Vagina (tissue), 2 donors: Measurements from ENCODE around the gene SPEG. TPM values are rescaled to one million over a fixed set of nuclear protein-coding genes. Genes with fewer than 3 reads are reported as not detected.
A peak's percentile ranks its signal among the peaks of the same experiment; 100 is the strongest.

Experiments used
- DNase-seq, 2 donors: peaks; one replicate each; pipeline ENCODE4 v3.0.0-alpha.2; 2017; ENCODE audit errors: extremely low spot score in 2 of 2
- H3K27ac ChIP-seq: fragments of 200-600 bp; sonication (generic); one replicate; pipeline ENCODE4 v1.5.1; 2019
- H3K27me3 ChIP-seq: fragments of 200-600 bp; sonication (generic); one replicate; pipeline ENCODE4 v1.5.1; 2019
- H3K36me3 ChIP-seq, 2 donors: fragments of 200-600 bp; sonication (generic); one replicate each; pipeline ENCODE4 v1.5.1; 2017 to 2019
- H3K4me1 ChIP-seq: fragments of 200-600 bp; sonication (generic); one replicate; pipeline ENCODE4 v1.5.1; 2019
- H3K4me3 ChIP-seq, 2 donors: fragments of 200-600 bp; sonication (generic); 1 replicate in 1 of 2; 2 replicates in 1 of 2; pipeline ENCODE4 v1.5.1; 2016 to 2019
- H3K9me3 ChIP-seq: fragments of 200-600 bp; sonication (generic); one replicate; pipeline ENCODE4 v1.5.1; 2019
- CTCF ChIP-seq, 3 experiments: fragments of 450-650 bp in 2 of 3; fragments of 200-600 bp in 1 of 3; sonication (generic) in 1 of 3; IDR thresholded peaks; one replicate each; pipeline ENCODE4 v1.5.1; 2017 to 2019; ENCODE audit warnings: antibody characterized with exemption in 3 of 3, mild to moderate bottlenecking in 2 of 3, moderate library complexity in 2 of 3
- POLR2A ChIP-seq, 2 donors: fragments of 450-650 bp; IDR thresholded peaks; one replicate each; pipeline ENCODE4 v1.6.1; 2017; ENCODE audit warnings: antibody characterized with exemption in 2 of 2, mild to moderate bottlenecking in 2 of 2, moderate library complexity in 2 of 2
- POLR2AphosphoS5 ChIP-seq, 2 donors: sonication (generic); formaldehyde crosslinking; IDR thresholded peaks; one replicate each; pipeline ENCODE4 v1.9.0; 2017; ENCODE audit warnings: antibody characterized with exemption in 2 of 2, mild to moderate bottlenecking in 2 of 2, low read depth in 1 of 2; ENCODE audit not compliant: insufficient read depth in 1 of 2
- intact Hi-C: fragments of 100-400 bp; cut with DNase I; formaldehyde crosslinking; loops from one replicate; pipeline ENCODE4 v1.15.1; 2023
- total RNA-seq: library from RNA; depleted of rRNA; stranded (reverse); fragments of >200 nt; gene quantifications from one replicate; pipeline ENCODE4 v1.2.3, GENCODE V29; 2016

The SPEG gene
- total RNA-seq, 1 donor from 2014 or later = 28.2 TPM

GRCh38 chr2:219408631-219409030, 26.0 kb upstream of the SPEG start:
- peak overlapping the region; percentile 66 for H3K27ac ChIP-seq

GRCh38 chr2:219409619-219410018, 25.0 kb upstream of the SPEG start:
- H3K36me3 ChIP-seq = no peaks in the 10 kb centered on the region
- H3K27me3 ChIP-seq = no peaks in the 10 kb centered on the region
- TF ChIP-seq POLR2AphosphoS5 (IDR thresholded peaks at IDR 0.05; ENCODE audit: insufficient read depth in 1 of 2, low read depth in 1 of 2) = no peak
- intact Hi-C loops = no loop called here
- peak in 1 of 2 donors; percentile 95 for DNase-seq
- no peak overlapping the region for H3K4me3 ChIP-seq
- peak overlapping the region; percentile 66 for H3K27ac ChIP-seq
- H3K9me3 ChIP-seq = no peaks in the 10 kb centered on the region
- H3K4me1 ChIP-seq = no peaks in the 10 kb centered on the region

More at GRCh38 chr2:219408631-219409030, 26.0 kb upstream of the SPEG start:
- DNase-seq = no peak
- H3K9me3 ChIP-seq = no peaks in the 10 kb centered on the region
- H3K27me3 ChIP-seq = no peaks in the 10 kb centered on the region
- H3K4me3 ChIP-seq = no peak overlapping the region
- no peaks in the 10 kb centered on the region for H3K4me1 ChIP-seq
- H3K36me3 ChIP-seq = no peaks in the 10 kb centered on the region
- TF ChIP-seq POLR2A (IDR thresholded peaks at IDR 0.05) = no peak
- peak in 1 of 2 donors; percentile 54 for TF ChIP-seq POLR2AphosphoS5 (IDR thresholded peaks at IDR 0.05; ENCODE audit: insufficient read depth in 1 of 2, low read depth in 1 of 2)
- intact Hi-C loops = no loop called here

GRCh38 chr2:219410390-219410789, 24.3 kb upstream of the SPEG start:
- no peak for DNase-seq
- H3K9me3 ChIP-seq = no peaks in the 10 kb centered on the region
- no peak overlapping the region for H3K27ac ChIP-seq
- H3K4me1 ChIP-seq = no peaks in the 10 kb centered on the region
- intact Hi-C loops = no loop called here
- H3K36me3 ChIP-seq = no peaks in the 10 kb centered on the region
- TF ChIP-seq CTCF (IDR thresholded peaks at IDR 0.05) (no peak), POLR2AphosphoS5 (IDR thresholded peaks at IDR 0.05; ENCODE audit: insufficient read depth in 1 of 2, low read depth in 1 of 2) (no peak)
- no peak overlapping the region for H3K4me3 ChIP-seq
- no peaks in the 10 kb centered on the region for H3K27me3 ChIP-seq

DNA sequence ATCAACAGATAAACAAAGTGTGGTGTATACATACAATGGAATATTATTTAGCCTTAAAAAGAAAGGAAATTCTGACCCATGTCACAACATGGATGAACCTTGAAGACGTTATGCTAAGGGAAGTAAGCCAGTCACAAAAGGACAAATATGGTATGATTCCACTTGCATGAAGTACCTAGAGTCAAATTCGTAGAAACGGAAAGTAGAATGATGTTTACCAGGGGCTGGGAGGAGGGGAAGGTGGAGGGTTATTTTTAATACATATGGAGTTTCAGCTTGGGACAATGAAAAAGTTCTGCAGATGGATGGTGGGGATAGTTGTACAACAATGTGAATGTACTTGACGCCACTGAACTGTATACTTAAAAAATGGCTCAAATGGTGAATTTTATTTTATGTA, 19.8 kb upstream of the SPEG start:
- no peak for TF ChIP-seq POLR2AphosphoS5 (IDR thresholded peaks at IDR 0.05; ENCODE audit: insufficient read depth in 1 of 2, low read depth in 1 of 2)
- no peak for TF ChIP-seq POLR2A (IDR thresholded peaks at IDR 0.05)
- no peak for TF ChIP-seq CTCF (IDR thresholded peaks at IDR 0.05)
- no peaks in the 10 kb centered on the region for H3K9me3 ChIP-seq
- H3K36me3 ChIP-seq = no peaks in the 10 kb centered on the region
- no peak overlapping the region for H3K4me3 ChIP-seq
- no peaks in the 10 kb centered on the region for H3K27me3 ChIP-seq
- no peak for DNase-seq
- peaks cover 22% of the 10 kb centered on the region for H3K4me1 ChIP-seq
- intact Hi-C loops = no loop called here
- H3K27ac ChIP-seq = no peak overlapping the region

DNA sequence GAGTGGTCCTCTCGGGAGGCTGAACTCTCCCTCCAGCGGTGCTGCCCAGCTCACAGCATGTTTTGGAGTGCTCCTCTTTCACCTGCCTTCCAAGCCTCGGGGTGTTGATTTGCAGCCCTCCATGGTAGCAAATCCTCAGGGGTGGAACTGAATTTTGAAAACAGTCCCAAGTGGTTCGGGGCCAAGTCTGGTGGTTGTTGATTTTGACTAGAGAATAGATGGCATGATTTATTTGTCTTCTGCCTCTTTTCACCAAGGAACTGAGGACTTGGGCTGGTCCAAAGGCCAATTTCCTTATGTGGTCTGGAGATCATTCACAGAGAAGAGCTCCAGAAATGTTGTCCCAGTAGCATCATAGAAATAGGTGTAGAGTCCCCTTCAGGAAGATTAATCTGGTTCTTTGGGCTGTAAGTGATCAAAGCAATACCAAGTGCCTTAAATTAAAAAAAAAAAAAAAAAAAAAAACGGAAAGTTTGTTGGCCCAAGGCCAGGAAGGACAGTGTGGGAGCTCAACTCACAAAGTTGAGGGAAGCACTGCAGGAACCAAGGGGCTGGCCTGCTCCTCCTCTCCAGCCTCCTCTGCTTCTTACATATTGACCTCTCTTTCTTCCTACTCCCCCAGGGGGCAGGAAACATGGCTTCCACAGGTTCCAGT, 18.9 kb upstream of the SPEG start:
- Histone ChIP-seq H3K27ac (peak overlapping the region; percentile 66), H3K9me3 (no peaks in the 10 kb centered on the region), H3K36me3 (no peaks in the 10 kb centered on the region), H3K27me3 (no peaks in the 10 kb centered on the region), H3K4me1 (peaks cover 22% of the 10 kb centered on the region), H3K4me3 (no peak overlapping the region)
- no peak for DNase-seq
- intact Hi-C loops = no loop called here
- no peak for TF ChIP-seq CTCF (IDR thresholded peaks at IDR 0.05)
- TF ChIP-seq POLR2AphosphoS5 (IDR thresholded peaks at IDR 0.05; ENCODE audit: insufficient read depth in 1 of 2, low read depth in 1 of 2) = no peak
- TF ChIP-seq POLR2A (IDR thresholded peaks at IDR 0.05) = no peak

DNA sequence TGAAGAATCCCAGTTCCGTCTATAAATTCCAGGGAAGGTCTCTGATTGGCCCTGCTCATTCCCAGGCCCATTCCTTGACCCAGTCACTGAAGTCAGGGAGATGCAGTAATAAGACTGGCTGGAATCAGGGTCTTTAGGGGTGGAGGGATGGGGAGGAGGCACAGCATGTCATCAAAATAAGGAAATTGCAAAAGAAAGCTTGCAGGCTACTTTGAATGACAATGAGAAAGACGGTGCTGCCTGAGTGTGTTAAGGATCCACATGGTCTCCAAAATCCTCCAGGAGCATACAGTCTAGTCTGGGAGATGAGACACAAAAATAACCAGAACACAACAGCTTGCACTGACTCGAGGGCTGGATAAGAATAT, 18.4 kb upstream of the SPEG start:
- H3K4me1 ChIP-seq = peaks cover 22% of the 10 kb centered on the region
- no peak for DNase-seq
- H3K4me3 ChIP-seq = no peak overlapping the region
- no peaks in the 10 kb centered on the region for H3K27me3 ChIP-seq
- no peak for TF ChIP-seq POLR2AphosphoS5 (IDR thresholded peaks at IDR 0.05; ENCODE audit: insufficient read depth in 1 of 2, low read depth in 1 of 2)
- no peak for TF ChIP-seq POLR2A (IDR thresholded peaks at IDR 0.05)
- no peak for TF ChIP-seq CTCF (IDR thresholded peaks at IDR 0.05)
- intact Hi-C loops = no loop called here
- no peaks in the 10 kb centered on the region for H3K9me3 ChIP-seq
- H3K36me3 ChIP-seq = no peaks in the 10 kb centered on the region
- peak overlapping the region; percentile 66 for H3K27ac ChIP-seq
